Peyer's patch (tissue), 4 donors: ENCODE data around the gene CORIN.

ENCODE experiments used
- CTCF ChIP-seq, 6 experiments: fragments of 450-650 bp in 4 of 6; fragments of 200-600 bp in 2 of 6; sonication (generic) in 1 of 6; IDR thresholded peaks; one replicate each; pipeline ENCODE4 v1.5.1; 2017 to 2019; ENCODE audit warnings: antibody characterized with exemption in 6 of 6, mild to moderate bottlenecking in 3 of 6, moderate library complexity in 1 of 6
- POLR2A ChIP-seq, 2 donors: fragments of 450-650 bp; IDR thresholded peaks; one replicate each; pipeline ENCODE4 v1.5.1; 2017; ENCODE audit warnings: antibody characterized with exemption in 2 of 2, mild to moderate bottlenecking in 2 of 2, moderate library complexity in 2 of 2

GRCh38 chr4:47590325-47590724 is 247.5 kb downstream of the CORIN start:
- TF ChIP-seq CTCF (IDR thresholded peaks at IDR 0.05) (no peak), POLR2A (IDR thresholded peaks at IDR 0.05) (no peak)
